ENCODE results near the gene KRT73.

DNA sequence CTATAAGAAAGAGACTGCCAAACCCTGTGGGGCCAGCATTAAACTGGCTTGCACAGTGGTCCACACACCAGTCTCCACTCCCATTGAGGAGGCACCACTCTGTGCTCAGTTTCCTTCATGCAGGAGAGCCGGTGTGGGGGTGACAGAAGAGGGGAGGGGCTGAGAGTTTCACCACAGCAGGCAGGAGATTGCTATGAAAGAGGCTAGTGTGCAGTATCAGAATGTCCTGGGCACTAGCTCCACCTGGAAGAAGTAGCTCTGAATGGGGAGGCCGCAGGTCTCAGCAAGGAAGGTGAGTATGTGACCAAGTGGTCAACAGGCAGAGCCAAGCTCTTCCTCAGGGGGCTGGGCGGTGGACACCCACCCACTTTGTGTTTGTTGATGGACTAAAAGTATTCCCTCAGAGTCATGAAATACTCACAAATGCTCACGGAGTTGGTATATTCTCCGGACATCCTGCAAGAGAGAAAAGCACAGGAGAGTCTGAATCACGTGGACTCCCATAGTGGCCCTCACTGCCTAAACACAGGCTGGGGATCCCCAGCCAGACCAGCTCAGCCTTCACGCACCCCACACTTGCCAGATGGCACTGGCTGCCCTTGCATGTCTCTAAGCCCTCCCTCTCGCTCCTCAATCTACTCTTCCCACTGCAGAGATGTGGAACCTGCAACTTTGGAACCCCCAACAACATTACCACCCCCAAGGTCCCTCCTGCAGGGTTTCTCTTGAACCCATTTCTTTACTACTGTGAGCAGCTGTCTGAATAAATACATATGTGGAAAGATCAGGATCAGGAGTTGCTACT is 9.3 kb downstream of the KRT73 start:
- TF ChIP-seq SUZ12 (IDR thresholded peaks at IDR 0.05): no peak
- TF ChIP-seq FOXK2 (IDR thresholded peaks at IDR 0.05): no peak
- TF ChIP-seq TARDBP (IDR thresholded peaks at IDR 0.05): no peak
- TF ChIP-seq ELF4 (IDR thresholded peaks at IDR 0.05): no peak
- TF ChIP-seq ARNT (IDR thresholded peaks at IDR 0.05): no peak
- no peak for TF ChIP-seq SP1 (IDR thresholded peaks at IDR 0.05)
- no peak for TF ChIP-seq FOXM1 (IDR thresholded peaks at IDR 0.05; ENCODE audit: borderline replicate concordance)
- no peak for TF ChIP-seq FOXA1 (IDR thresholded peaks at IDR 0.05)
- TF ChIP-seq ZNF384 (IDR thresholded peaks at IDR 0.05): no peak
- no peak for TF ChIP-seq BHLHE40 (IDR thresholded peaks at IDR 0.05; ENCODE audit: borderline replicate concordance)
- TF ChIP-seq HDGF (IDR thresholded peaks at IDR 0.05; ENCODE audit: borderline replicate concordance): no peak
- no peak for TF ChIP-seq NFRKB (IDR thresholded peaks at IDR 0.05)

Data from HEK293T (cell line).